ENCODE data around the gene RNF224. TPM values are rescaled to one million over a fixed set of nuclear protein-coding genes. Genes with fewer than 3 reads are reported as not detected.

The RNF224 gene
- total RNA-seq, 1 donor from 2014 or later, result 2.7 TPM

- ATAC-seq, result no peak
Measured at GRCh38 chr9:137215196-137215986, 11.9 kb upstream of the RNF224 start.

DNA sequence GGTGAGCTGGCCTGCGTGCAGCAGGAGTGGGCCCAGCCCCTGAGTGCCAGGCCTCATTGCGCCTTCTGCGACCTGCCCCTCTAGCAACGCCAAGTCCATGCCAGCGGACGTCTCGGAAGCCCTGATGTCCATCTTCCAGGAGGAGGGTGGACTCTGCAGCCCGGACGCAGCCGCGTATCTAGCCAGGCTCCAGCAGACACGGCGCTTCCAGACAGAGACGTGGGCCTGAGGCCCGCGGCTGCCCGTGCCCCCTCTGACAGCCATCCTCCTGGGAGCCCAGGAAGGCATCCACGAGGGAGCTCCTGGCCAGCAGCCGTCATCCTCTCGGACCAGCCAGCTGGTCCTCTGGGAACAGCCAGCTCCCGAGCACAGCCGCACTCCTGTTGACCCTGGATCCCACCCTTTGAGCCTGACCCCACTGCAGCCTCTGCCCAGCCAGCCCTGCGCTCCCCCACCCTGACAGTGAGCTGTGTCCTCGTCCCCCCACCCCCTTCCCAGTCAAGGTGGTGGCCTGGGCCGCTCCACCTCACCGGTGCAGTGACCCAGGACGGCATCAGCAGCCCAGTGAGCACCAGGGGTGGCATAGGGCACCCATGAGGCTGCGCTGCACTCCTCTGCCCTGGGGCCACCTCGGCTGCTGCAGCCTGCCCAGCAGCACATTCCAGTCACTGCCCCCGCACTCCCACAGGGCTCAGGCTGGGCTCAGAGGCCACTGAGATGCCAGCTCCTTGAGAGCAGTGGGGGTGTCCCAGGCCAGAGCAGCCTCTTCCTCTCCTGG, 10.9 kb upstream of the RNF224 start:
- no peak for ATAC-seq

DNA sequence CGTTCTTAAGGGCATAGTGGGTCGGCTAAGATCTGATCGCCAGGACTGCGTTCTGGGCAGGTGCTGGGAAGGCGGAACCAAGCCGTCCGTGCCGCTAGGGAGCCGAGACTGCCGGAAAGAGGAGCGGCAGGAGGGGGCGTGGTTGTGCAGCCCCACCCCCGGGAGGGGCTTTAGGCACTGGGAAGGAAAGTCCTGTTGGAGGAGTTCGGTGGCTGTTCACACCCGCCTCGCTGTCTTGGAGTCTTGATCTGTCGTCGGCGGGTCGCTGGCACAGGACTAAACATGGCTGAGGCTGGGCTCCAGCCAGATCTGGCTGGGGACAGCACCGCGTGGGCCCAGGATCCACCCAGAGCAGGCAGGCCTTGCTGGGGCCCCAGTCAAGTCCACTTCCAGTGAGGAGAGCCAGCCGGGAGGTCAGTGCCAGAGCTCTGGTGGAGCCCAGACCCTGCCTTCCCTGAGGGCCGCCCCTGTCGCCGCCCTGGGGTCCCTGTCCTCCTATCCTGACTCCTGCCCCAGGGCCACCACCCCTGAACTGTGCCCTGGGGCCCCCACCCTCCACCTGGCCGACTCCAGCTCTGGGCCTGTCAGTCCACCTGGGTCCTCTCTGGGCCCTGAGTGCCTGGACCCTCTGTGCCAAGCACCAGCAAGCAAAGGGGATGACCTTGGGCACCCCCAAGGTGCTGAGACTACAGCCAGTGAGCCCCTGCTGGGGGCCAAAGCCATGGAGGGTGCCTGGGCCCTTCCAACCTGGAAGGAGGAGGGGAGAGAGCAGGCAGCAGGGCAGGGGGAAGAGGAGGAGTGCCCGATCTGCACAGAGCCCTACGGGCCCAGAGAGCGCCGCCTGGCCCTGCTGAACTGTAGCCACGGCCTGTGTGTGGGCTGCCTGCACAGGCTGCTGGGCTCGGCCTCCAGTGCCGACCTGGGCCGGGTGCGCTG, 9.8 kb upstream of the RNF224 start:
- ATAC-seq, result peak; percentile 79

- no peak for ATAC-seq
Measured at GRCh38 chr9:137218212-137218753, 9.0 kb upstream of the RNF224 start.

DNA sequence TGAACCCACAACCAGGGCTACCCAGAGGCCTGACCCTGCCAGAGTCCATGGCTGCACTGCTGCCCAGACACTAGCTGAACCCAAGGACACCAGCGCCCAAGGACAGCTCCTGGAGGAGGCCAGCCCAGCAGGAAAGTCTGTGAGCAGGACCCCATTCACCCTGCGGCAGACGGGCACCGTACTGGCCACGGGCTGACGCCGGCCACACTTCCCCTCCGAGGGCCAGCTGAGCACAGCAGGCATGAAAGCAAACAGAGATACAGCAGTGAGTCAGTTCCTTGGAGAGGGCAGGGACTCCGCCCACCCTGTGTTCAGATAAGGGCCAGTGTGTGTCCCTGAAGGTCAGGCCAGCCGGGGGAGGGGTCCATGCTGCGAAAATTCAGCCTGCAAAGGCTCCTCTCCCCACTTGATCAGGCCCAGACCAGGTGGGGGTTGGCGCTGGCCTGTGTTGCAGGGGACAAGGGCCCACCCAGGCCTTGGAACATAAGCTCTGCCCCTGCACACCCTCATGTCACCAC, 8.5 kb upstream of the RNF224 start:
- ATAC-seq, result no peak

DNA sequence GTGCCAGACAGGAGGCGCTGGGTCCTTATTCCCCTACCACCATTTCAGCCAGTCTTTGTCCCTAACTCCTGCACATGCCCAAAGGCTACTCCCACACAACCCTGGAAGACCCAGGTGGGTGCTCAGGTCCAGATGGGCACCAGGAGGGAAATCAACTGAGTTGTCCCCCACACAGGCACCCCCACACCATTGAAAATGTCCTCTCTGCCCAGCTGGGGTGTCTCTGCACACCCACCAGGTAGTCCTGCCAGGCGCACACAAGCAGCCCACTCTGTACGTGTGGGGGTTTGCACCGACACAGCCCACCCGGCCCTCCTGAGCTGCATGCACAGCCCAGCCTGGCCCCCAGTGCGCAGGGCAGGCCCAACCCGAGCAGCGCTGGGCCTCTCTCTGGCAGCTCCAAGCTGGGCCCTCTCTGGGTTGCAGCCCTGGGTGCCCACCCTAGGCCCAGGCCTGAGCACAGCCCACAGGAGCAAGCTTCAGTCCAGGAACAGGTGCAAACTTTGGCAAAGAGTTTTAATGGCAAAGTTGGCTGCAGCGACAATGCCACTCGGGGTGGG, 7.5 kb upstream of the RNF224 start:
- no peak for ATAC-seq

- no peak for ATAC-seq
Measured at GRCh38 chr9:137220317-137221094, 6.8 kb upstream of the RNF224 start.

DNA sequence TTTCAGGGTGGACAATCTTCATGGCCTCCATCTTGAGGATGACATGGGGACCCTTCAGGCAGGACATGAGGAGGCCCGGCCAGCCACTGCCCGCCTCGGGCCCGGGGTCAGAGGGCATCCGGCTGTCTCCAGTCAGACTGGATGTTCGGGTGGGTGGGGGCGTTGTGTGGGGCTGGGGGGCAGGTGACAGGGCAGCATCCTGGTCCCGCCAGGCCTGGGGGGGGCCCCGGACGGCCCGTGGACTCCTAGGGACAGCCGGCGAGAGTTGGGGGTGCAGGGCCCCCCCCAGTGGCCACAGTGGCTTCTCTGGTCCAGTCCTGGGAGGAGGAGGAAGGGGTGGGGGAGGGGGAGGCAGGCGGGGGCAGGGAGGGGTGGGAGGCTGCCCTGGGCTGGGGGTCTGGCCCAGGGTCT, 6.2 kb upstream of the RNF224 start:
- no peak for ATAC-seq

DNA sequence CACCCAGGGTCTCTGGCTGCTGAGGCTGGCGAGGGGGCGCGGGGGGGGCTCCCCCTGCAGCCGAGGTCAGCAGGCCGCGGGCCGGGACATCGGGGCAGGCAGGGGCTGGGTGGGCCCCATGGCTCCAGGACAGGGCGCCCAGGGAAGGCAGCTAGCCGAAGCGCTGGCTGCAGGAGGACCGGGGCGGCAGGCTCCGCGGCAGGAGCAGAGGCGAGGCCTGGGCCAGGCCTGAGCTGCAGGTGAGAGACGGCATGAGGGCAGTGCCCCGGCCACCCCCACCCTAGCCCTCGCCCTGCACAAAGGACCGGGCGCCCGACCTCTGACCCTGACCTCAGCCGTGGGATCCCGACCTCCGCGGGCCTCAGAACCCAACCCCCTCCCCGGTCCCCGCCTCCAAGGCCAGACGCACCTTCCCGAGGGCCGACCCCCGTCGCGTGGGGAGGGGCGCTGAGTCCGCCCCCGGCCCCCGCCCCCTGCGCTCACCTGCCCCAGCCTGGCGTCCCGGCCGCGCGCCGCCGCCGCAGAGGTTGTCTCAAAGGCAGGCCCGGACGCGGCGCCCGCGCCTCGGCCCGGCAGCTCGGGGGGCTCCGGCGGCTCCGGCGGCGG, 5.7 kb upstream of the RNF224 start:
- no peak for ATAC-seq

GRCh38 chr9:137222190-137223077, 4.9 kb upstream of the RNF224 start, which contains the start of gene RNF208:
RNF208 (minus strand) TSS chr9:137222240; CDS start chr9:137221212, 1,028 bp downstream.
- no peak for ATAC-seq

DNA sequence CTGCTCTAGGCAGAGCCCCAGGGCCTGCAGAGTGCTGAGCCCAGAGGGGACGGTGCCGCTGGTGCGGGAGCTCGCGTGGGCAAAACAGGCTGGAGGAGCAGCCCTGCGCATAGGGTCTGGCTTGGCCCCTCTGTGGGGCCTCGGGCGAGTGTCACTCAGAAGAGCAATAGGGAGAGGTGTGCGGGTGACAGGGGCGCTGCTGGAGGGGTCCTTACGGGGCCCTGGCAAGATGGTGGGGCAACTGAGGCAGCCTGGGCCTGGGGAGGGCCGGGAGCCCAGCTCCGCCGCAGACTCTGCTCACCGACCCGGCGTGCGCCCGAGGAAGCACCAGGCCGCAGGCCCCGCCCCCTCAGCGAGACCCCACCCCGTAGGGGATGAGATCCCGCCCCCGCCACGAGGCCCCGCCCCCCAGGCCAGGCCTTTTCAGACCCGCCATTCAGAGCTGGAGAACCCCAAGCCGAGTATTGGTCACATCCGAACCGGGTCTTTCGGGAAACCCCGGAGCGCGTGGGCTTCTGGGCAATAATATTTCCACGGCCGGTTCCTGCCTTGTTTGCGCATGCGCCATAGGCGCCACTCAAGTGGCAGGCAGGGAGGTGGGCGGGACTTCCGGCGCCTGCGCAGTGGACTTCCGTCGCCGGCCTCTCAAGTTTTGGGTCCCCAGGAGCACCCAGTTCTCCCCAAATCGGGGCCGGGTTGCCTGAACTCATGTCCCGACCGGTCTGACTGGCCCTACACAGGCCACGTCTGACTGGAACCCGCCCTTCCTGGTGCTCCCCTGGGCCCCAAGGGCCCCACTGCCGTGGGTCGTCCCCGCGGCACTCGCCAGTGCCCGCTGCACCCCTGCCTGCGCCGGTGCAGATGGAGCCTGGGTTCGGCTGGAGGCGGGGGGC, 4.0 kb upstream of the RNF224 start:
- ATAC-seq, result peak; percentile 67

DNA sequence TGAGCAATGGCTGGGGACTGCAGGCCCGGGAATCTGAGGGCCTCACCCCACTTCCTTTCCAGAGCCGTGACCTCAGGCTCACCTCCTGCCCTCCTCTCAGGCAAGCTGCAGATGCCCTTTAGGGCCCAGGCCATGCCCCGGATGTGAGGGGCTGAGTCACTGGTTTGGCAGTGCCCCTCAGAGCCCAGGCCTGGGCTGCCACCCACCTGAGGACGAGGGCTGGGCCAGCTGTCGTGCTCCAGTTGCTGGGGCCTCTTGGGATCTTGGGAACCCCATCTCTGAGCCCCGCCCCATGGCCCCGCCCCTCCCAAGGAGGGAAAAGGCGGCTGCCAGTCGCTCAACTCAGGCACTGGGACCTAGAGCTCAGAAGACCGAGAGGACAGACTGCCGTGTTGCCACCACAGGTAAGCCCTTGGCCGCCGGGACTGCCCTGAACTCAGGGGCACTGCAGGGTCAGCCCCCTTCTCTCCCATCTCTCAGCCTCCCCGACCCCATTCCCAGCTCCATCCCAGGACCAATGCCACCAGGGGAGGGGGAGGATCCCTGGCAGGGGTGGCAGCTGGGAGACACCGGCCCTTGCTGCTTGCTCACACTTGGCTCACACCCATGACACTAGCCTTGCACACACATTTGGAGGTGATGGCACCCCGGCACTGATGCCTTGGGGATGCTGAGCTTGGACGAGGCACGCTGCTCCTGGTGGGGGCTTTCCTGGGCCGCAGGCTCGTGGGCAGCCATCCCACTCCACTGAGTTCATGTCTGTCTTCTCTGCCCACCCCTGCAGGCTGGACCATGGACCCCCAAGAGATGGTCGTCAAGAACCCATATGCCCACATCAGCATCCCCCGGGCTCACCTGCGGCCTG, 2.2 kb upstream of the RNF224 start, which contains the start of gene CYSRT1:
Gene CYSRT1, plus strand, starts transcription at position 345 of the 865 bp plus-strand sequence. Its CDS starts 448 bp downstream, at position 793.
- peak; percentile 48 for ATAC-seq

DNA sequence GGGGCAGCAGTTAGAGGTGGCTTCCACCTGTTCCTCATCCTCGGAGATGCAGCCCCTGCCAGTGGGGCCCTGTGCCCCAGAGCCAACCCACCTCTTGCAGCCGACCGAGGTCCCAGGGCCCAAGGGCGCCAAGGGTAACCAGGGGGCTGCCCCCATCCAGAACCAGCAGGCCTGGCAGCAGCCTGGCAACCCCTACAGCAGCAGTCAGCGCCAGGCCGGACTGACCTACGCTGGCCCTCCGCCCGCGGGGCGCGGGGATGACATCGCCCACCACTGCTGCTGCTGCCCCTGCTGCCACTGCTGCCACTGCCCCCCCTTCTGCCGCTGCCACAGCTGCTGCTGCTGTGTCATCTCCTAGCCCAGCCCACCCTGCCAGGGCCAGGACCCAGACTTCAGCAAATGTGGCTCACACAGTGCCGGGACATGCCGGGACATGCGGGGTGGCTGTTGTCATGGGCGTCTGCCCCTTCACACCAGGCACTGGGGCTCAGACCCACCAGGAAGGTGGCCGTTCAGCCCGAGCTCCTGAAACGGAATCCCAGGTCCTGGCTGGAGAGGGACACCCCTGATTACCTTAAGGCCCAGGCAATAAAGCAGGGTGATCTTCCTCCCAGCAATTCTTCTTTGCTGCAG, 1.5 kb upstream of the RNF224 start:
- ATAC-seq, result no peak

DNA sequence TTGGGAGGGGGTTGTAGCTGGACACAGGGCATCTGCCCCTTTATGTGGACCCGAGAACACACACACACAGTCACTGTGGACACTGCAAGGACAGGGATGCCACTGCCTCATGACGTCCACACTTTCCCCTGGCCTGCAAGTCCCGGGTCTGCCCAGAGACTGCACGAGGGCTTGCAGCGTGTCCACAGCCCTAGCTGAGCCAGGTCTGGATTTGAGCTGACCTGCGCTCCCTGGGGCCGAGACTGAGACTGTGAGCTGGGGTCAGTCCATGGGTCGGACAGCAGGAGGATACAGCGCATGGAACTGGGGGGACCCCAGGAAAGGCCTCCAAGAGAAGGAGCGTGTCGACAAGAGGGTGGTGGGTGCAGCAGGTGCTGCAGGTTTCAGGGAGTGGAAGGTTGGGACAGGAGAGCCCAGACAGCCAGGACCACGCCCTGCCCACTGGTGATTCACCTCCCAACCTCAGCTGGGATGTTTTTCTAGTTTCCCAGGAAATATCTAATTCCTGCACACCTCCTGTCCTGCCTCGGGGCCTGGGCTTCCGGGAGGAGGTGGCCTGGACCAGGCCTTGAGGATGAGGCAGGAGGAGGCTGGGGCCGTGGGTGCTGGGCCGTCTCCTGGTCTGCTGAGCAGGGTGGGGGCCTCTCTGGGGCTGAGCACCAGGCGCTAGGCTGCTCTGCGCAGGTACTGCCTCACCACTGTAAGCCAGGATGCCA, 806 bp upstream of the RNF224 start:
- peak; percentile 25 for ATAC-seq

DNA sequence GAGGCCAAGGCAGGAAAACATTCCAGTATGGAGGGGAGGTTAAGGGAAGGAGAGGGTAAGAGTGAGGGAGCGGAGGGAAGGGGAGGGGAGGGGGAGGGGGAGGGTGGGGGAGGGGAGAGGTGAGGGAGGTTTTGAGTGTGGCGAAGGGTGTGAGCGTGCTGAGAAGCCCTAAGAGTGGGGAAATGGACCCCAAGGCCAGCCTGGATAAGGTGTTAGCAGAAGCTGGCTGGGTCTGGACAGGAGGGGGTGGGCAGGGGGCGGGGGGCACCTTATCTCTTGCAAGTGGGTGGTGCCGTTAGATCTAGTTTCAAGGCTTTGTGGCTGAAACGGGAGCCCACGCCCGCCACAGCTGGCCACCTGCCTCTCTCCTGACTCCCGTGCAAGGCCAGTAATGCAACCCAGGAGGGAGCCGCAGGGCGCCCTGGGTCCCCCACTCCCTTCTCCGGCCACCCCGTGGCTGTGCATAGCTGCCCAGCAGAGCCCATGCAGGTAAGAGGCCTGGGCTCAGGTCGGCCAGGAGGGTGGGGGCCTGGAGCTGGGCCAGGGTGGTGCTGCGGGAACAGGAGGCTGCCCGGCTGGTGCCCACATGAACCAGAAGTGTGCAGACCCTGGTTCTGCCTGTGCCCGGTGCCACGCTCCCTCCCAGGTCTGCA, 677 bp downstream of the RNF224 start:
- ATAC-seq, result no peak

All from esophagus mucosa (tissue), 1 donor.